ENCODE results near the gene TPPP2. TPM values are rescaled to one million over a fixed set of nuclear protein-coding genes. Genes with fewer than 3 reads are reported as not detected.

TPPP2 gene
- total and polyA plus RNA-seq, 12 donors, result 0.22 to 1.1 (median 0.62) TPM; not detected in 6

DNA sequence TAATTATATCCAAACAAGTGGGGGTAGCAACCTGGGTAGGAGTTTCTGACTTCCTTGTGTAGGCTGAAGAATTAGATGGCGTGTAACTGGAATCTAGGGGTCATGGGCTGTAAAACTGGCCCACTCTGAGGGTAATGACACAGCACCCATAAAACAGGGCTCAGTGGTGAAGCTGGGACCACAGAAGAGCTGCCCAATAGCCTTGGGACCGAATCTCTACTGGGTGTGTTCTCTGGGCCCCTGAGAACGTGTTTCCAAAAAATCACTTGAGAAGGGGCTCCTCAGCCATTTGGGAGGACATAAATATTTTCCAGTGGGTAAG, 31.3 kb downstream of the TPPP2 start:
- WGBS, 4 donors, result 83 to 92% (median 84%) methylated on average over 3 of the region's 3 CpGs
- H3K36me3 ChIP-seq (replicated peaks in 1 of 2), result no peaks in the 10 kb centered on the region
- TF ChIP-seq, protein P1, sequence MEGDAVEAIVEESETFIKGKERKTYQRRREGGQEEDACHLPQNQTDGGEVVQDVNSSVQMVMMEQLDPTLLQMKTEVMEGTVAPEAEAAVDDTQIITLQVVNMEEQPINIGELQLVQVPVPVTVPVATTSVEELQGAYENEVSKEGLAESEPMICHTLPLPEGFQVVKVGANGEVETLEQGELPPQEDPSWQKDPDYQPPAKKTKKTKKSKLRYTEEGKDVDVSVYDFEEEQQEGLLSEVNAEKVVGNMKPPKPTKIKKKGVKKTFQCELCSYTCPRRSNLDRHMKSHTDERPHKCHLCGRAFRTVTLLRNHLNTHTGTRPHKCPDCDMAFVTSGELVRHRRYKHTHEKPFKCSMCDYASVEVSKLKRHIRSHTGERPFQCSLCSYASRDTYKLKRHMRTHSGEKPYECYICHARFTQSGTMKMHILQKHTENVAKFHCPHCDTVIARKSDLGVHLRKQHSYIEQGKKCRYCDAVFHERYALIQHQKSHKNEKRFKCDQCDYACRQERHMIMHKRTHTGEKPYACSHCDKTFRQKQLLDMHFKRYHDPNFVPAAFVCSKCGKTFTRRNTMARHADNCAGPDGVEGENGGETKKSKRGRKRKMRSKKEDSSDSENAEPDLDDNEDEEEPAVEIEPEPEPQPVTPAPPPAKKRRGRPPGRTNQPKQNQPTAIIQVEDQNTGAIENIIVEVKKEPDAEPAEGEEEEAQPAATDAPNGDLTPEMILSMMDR (IDR thresholded peaks at IDR 0.05), result no peak
- TF ChIP-seq POLR2A (IDR thresholded peaks at IDR 0.05), result no peak

DNA sequence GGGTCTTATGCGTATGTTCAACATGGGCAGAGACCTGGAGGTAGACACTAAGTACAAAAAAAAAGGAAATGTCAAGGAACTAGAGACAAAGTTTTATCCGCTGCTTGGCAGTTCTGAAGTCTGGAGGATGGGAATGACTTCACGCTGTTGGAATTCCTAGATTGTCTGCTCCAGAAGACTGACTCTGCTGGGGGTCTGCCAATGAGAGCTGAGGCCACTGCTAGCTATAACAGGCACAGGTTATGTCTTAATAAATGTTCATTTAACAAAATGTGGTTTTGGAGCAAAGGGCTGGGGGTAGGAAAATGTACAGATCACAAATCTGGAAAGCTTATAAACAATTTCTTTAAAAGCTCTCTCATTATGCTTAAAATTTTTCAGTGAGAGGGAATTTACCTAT, 33.5 kb downstream of the TPPP2 start:
- DNase-seq, result peak in 5 of 7 donors; percentile 60 to 81 (median 69)
- 26 to 49% (median 33%) methylated on average over 3 of the region's 3 CpGs for WGBS, 4 donors
- H3K27ac ChIP-seq, result no peak overlapping the region
- H3K36me3 ChIP-seq (replicated peaks in 1 of 2), result no peaks in the 10 kb centered on the region
- no peaks in the 10 kb centered on the region for H3K9me3 ChIP-seq (replicated peaks in 1 of 3)
- H3K4me1 ChIP-seq (replicated peaks in 1 of 2), result peaks cover 7 to 11% of the 10 kb centered on the region in 2 donors
- TF ChIP-seq POLR2A (IDR thresholded peaks at IDR 0.05), result no peak
- no peak overlapping the region for H3K4me3 ChIP-seq
- intact Hi-C loops (cut with DNase I), result no loop called here
- H3K27me3 ChIP-seq, result no peaks in the 10 kb centered on the region

More for the DNA sequence above, 31.3 kb downstream of the TPPP2 start:
- Histone ChIP-seq H3K27me3 (no peaks in the 10 kb centered on the region), H3K9me3 (replicated peaks in 1 of 3) (no peaks in the 10 kb centered on the region), H3K4me1 (replicated peaks in 1 of 2) (peaks cover 7 to 9% of the 10 kb centered on the region in 2 donors), H3K4me3 (no peak overlapping the region), H3K27ac (no peak overlapping the region)
- DNase-seq, result no peak
- intact Hi-C loops (cut with DNase I), result no loop called here

DNA sequence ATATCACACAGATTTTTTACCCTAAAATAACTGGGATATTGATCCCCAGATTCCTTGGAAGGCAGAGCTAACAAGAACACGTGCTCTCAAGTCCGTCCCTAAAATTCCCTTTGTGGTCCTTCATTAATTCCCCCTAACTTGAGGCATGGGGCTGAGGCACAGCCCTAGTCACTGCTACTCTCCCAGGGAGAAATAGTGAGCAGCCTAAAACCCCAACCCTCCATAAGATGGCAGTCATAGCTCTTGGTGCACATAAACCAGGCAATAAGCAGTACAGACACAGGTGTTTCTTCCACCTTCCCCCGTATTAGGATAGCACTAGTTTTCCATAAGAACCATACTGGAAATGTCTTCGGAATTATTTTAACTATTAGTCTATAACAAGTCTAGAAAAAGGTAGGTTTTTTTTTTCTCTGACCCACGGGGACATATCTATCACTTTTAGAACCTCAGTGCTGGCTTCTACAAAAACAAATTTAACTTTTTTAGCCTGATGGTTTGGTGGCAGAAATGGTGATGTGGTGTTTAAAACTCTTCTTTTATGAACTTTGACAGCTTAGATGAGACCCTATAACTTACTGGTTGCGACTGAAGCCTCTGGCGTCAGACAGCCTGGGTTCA, 37.0 kb downstream of the TPPP2 start:
- 80 to 81% (median 80%) methylated on average over 7 of the region's 7 CpGs for WGBS, 4 donors
- peaks cover 24 to 28% of the 10 kb centered on the region in 2 donors for H3K4me1 ChIP-seq (replicated peaks in 1 of 2)
- no peaks in the 10 kb centered on the region for H3K27me3 ChIP-seq
- H3K4me3 ChIP-seq, result no peak overlapping the region
- DNase-seq, result no peak
- TF ChIP-seq, protein P1 (IDR thresholded peaks at IDR 0.05), result no peak
- TF ChIP-seq POLR2A (IDR thresholded peaks at IDR 0.05), result no peak
- no peaks in the 10 kb centered on the region for H3K36me3 ChIP-seq (replicated peaks in 1 of 2)
- intact Hi-C loops (cut with DNase I), result no loop called here
- H3K9me3 ChIP-seq (replicated peaks in 1 of 3), result no peaks in the 10 kb centered on the region
- H3K27ac ChIP-seq, result no peak overlapping the region

GRCh38 chr14:21068521-21069387, 38.7 kb downstream of the TPPP2 start:
- 41 to 62% (median 47%) methylated on average over 38 to 45 of the region's 45 CpGs for WGBS, 4 donors
- peak in 4 of 7 donors; percentile 20 to 73 (median 46) for DNase-seq

More at GRCh38 chr14:21068521-21069387, 38.7 kb downstream of the TPPP2 start:
- Histone ChIP-seq H3K4me1 (replicated peaks in 1 of 2) (peaks cover 25 to 31% of the 10 kb centered on the region in 2 donors), H3K9me3 (replicated peaks in 1 of 3) (no peaks in the 10 kb centered on the region), H3K36me3 (replicated peaks in 1 of 2) (peaks cover 0 to 9% of the 10 kb centered on the region in 2 donors), H3K4me3 (peak overlapping the region in 1 of 4 donors; percentile 88), H3K27me3 (no peaks in the 10 kb centered on the region), H3K27ac (peak overlapping the region in 3 of 5 donors; percentile 85 to 93 (median 90))
- intact Hi-C loops (cut with DNase I), result loop anchor here in 1 of 2 donors (2.0 kb wide), 1 partner anchor 22 kb away; no protein-coding TSS in a partner anchor
- no peak for TF ChIP-seq POLR2A (IDR thresholded peaks at IDR 0.05)
- TF ChIP-seq, protein P1 (IDR thresholded peaks at IDR 0.05), result peak; percentile 17 to 66 (median 54)

Measured in adrenal gland (tissue), 12 donors.